PC-9 (cell line): ENCODE measurements around the gene HNRNPAB.

Source experiments
- CTCF ChIP-seq: fragments of 200-600 bp; sonication (generic); conservative IDR thresholded peaks from 2 replicates; pipeline ENCODE4 v1.6.1; 2017; ENCODE audit warnings: mixed run types, antibody characterized with exemption, mild to moderate bottlenecking, moderate library complexity
- EZH2 ChIP-seq: fragments of 200-600 bp; sonication (generic); IDR thresholded peaks from 2 replicates; pipeline ENCODE4 v1.8.0; 2017; ENCODE audit warnings: antibody characterized with exemption, low read depth

DNA sequence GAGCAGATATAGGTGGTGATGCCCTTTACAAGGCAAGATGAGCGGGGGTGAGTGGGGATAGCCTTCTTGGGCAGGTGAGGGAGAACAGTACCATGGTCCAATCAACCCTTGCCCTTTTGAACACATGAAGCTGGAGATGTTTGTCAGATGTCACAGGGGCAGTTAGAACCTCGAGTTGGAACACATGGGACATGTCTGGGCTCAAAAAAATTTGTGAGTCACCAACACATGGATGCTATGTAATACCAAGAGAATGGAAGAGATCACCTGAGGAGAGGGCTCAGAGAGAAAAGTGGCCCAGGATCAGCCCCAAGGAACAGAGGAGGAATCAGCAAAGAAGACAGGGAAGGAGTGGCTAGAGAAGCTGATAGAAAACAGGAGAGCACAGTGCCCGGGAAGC is 23.6 kb downstream of the HNRNPAB start:
- no peak for TF ChIP-seq CTCF
- no peak for TF ChIP-seq EZH2
